Naive thymus-derived CD4-positive, alpha-beta T cell (primary cell): ENCODE measurements around the gene ARHGAP11A. TPM values are rescaled to one million over a fixed set of nuclear protein-coding genes. Genes with fewer than 3 reads are reported as not detected.

ENCODE experiments used
- ATAC-seq: fragments of 150-1000 bp; cut with Tn5 transposase; 2 replicates; pipeline ENCODE4 v1.10.0; 2021; ENCODE audit warnings: mild to moderate bottlenecking, moderate library complexity
- CTCF ChIA-PET: fragments of 350-600 bp; sonication (Branson Sonifier 250); formaldehyde crosslinking; loops from one replicate; lab custom pipeline; 2021; ENCODE audit warnings: antibody characterized with exemption; lab: Charles Lee
- POLR2A ChIA-PET: fragments of 350-600 bp; sonication (Branson Sonifier 250); formaldehyde crosslinking; loops from one replicate; lab custom pipeline; 2021; ENCODE audit warnings: antibody characterized with exemption, inconsistent platforms; lab: Charles Lee
- DNase-seq, 9 donors: peaks; one replicate each; pipeline versions ENCODE4 v3.0.0 to v3.0.0-alpha.2; 2020 to 2022; ENCODE audit warnings: mixed read lengths in 1 of 9
- H3K27ac ChIP-seq: one replicate; pipeline ENCODE4 v1.7.0; 2013; ENCODE audit warnings: mild to moderate bottlenecking, low read depth, low read length, moderate library complexity
- H3K27me3 ChIP-seq, 2 donors: one replicate each; pipeline ENCODE4 v1.7.0; 2013; ENCODE audit warnings: low read length in 2 of 2, mild to moderate bottlenecking in 2 of 2, moderate library complexity in 2 of 2; ENCODE audit not compliant: control insufficient read depth in 2 of 2, insufficient read depth in 2 of 2
- H3K36me3 ChIP-seq, 3 experiments: 1 replicate in 2 of 3; 2 replicates in 1 of 3; pipeline ENCODE4 v1.7.0; 2013; ENCODE audit warnings: low read length in 3 of 3, mild to moderate bottlenecking in 3 of 3, moderate library complexity in 1 of 3; ENCODE audit not compliant: insufficient read depth in 3 of 3, control insufficient read depth in 2 of 3
- H3K4me1 ChIP-seq, 2 donors: one replicate each; pipeline ENCODE4 v1.7.0; 2013; ENCODE audit warnings: low read length in 2 of 2, mild to moderate bottlenecking in 2 of 2, moderate library complexity in 1 of 2; ENCODE audit not compliant: control insufficient read depth in 2 of 2, insufficient read depth in 2 of 2
- H3K4me3 ChIP-seq: 2 replicates; pipeline ENCODE4 v1.7.0; 2013; ENCODE audit warnings: mild to moderate bottlenecking, low read length
- H3K9me3 ChIP-seq, 3 experiments: 1 replicate in 2 of 3; 2 replicates in 1 of 3; pipeline ENCODE4 v1.7.0; 2013; ENCODE audit warnings: low read length in 3 of 3; ENCODE audit not compliant: control insufficient read depth in 2 of 3
- H3K27ac Mint-ChIP-seq, 9 donors: one replicate each; pipeline ENCODE4 v1.8.0; 2020 to 2022; ENCODE audit warnings: mixed read lengths in 9 of 9, mild to moderate bottlenecking in 8 of 9, moderate library complexity in 5 of 9, inconsistent platforms in 2 of 9
- H3K27me3 Mint-ChIP-seq, 5 donors: one replicate each; pipeline ENCODE4 v1.8.0; 2021 to 2022; ENCODE audit warnings: mixed read lengths in 5 of 5, mild to moderate bottlenecking in 1 of 5
- H3K36me3 Mint-ChIP-seq, 5 donors: one replicate each; pipeline ENCODE4 v1.8.0; 2020 to 2022; ENCODE audit warnings: mixed read lengths in 5 of 5, mild to moderate bottlenecking in 3 of 5, inconsistent platforms in 1 of 5
- H3K4me1 Mint-ChIP-seq, 7 donors: one replicate each; pipeline ENCODE4 v1.8.0; 2020 to 2022; ENCODE audit warnings: mixed read lengths in 7 of 7, mild to moderate bottlenecking in 3 of 7, inconsistent platforms in 1 of 7
- H3K4me3 Mint-ChIP-seq, 10 donors: one replicate each; pipeline ENCODE4 v1.8.0; 2020 to 2022; ENCODE audit warnings: mild to moderate bottlenecking in 10 of 10, mixed read lengths in 10 of 10, moderate library complexity in 6 of 10, inconsistent platforms in 2 of 10
- H3K9me3 Mint-ChIP-seq, 11 donors: one replicate each; pipeline ENCODE4 v1.8.0; 2020 to 2022; ENCODE audit warnings: mixed read lengths in 11 of 11, mild to moderate bottlenecking in 4 of 11, inconsistent platforms in 1 of 11, moderate library complexity in 1 of 11
- intact Hi-C, 2 donors: fragments of 100-400 bp; cut with micrococcal nuclease; formaldehyde crosslinking; loops; one replicate each; pipeline ENCODE4 v1.15.1; 2023
- polyA plus RNA-seq, 2 donors: library from polyadenylated mRNA; unstranded; fragments of 300-500 nt; fragmentation: Illumina TruSeq; gene quantifications; one replicate each; pipeline ENCODE4 v1.2.3, GENCODE V29; 2021
- total RNA-seq, 6 experiments: library from RNA in 5 of 6; stranded (reverse) in 5 of 6; gene quantifications; 1 replicate in 5 of 6; 2 replicates in 1 of 6; pipeline ENCODE4 v1.2.3 and lab custom pipeline; 2021 to 2026

The ARHGAP11A gene
- total and polyA plus RNA-seq, 7 experiments from 2014 or later: 2.1 to 101 (median 5.6) TPM

DNA sequence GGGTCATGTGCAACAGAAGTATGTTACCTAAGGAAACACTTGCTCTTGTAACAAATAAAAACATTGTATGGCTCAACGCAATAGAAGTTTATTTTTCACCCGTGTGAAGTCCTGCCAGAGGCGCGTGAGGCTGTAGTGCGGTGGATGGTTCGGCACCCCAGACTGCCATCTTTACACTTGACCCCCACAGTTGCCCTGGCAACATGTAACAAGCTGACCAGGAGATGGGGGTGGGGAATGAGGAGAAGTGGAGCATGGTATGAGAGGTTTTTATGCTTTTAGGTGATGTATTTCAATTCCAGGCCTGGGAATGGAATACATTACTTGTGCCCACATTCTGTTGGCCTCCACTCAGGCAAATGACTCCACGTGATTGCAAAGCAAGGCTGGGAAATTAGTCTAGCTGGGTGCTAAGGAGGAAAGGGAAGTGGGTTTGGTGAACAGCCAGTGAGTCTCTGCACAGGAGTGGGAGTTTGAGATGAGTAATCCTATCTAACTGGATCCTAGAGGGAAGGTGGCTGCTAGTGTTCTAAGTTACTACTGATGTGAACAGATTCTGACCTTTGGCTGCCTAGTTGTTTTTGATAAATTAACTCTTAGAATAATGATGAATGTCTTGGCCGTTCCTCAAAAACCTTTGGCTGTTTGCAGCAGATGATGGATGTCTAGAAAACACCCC is 68.7 kb downstream of the ARHGAP11A start:
- no peaks in the 10 kb centered on the region for H3K9me3 ChIP-seq
- CTCF ChIA-PET: no interaction called here
- intact Hi-C loops: no loop called here
- no peak overlapping the region for H3K27ac ChIP-seq
- H3K27ac Mint-ChIP-seq: no peak overlapping the region
- ATAC-seq: peak; percentile 65
- POLR2A ChIA-PET: no interaction called here
- no peaks in the 10 kb centered on the region for H3K36me3 ChIP-seq
- H3K4me3 ChIP-seq: no peak overlapping the region
- peaks cover 0 to 2% (median 0%) of the 10 kb centered on the region in 11 donors for H3K9me3 Mint-ChIP-seq
- peaks cover 0 to 4% (median 0%) of the 10 kb centered on the region in 5 donors for H3K27me3 Mint-ChIP-seq
- DNase-seq: no peak
- no peak overlapping the region for H3K4me3 Mint-ChIP-seq
- H3K36me3 Mint-ChIP-seq: peaks cover 0 to 11% (median 0%) of the 10 kb centered on the region in 5 donors
- H3K4me1 ChIP-seq: no peaks in the 10 kb centered on the region
- no peaks in the 10 kb centered on the region for H3K27me3 ChIP-seq
- H3K4me1 Mint-ChIP-seq: peaks cover 0 to 6% (median 0%) of the 10 kb centered on the region in 7 donors

DNA sequence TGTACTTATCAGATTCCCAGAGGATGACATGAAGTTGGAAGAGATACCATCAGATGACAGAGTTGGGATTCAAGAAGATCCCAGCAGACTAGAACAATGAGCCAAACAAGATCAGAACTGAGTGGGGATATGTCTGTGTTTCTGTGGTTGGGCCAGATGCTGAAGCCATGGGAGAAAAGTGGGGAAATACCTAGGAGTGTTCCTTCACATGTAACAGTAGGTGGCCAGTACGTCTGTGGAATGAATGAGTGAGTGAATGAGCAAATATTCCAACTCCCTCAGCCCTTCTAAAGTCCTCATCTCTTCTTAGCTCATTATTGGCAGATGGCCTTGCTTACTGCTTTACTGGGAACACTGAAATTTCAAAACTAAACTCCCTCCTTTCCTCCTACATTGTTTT is 70.3 kb downstream of the ARHGAP11A start:
- Histone ChIP-seq H3K27ac (no peak overlapping the region), H3K9me3 (no peaks in the 10 kb centered on the region), H3K27me3 (no peaks in the 10 kb centered on the region), H3K36me3 (no peaks in the 10 kb centered on the region), H3K4me3 (no peak overlapping the region), H3K4me1 (no peaks in the 10 kb centered on the region)
- POLR2A ChIA-PET: no interaction called here
- Mint-ChIP-seq H3K27me3 (peaks cover 0 to 7% (median 0%) of the 10 kb centered on the region in 5 donors), H3K9me3 (peaks cover 0 to 2% (median 0%) of the 10 kb centered on the region in 11 donors), H3K27ac (no peak overlapping the region), H3K4me3 (no peak overlapping the region), H3K4me1 (peaks cover 0 to 6% (median 0%) of the 10 kb centered on the region in 7 donors), H3K36me3 (peaks cover 0 to 11% (median 0%) of the 10 kb centered on the region in 5 donors)
- DNase-seq (no peak), ATAC-seq (no peak)
- CTCF ChIA-PET: no interaction called here
- intact Hi-C loops: no loop called here

DNA sequence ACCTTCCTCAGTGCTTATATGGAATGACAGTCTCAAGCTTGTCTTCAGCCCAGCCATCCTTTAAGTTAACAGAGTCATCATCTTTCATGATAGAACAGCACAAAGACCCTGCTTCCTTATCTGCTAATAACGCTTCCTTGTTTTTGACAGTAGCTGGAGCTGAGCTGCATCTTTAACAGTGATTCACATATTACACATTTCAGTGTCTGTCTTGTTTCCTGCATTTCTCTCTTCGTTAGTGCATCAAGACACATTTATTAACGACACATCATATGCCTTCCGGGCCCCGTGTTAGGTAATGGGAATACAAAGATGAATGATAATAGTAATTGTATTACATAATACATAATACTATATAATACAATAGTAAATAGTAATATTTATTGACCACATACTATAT is 72.3 kb downstream of the ARHGAP11A start:
- ATAC-seq (no peak), DNase-seq (no peak)
- H3K9me3 ChIP-seq: no peaks in the 10 kb centered on the region
- intact Hi-C loops: no loop called here
- Mint-ChIP-seq H3K9me3 (peaks cover 0 to 2% (median 0%) of the 10 kb centered on the region in 11 donors), H3K27me3 (peaks cover 0 to 11% (median 4%) of the 10 kb centered on the region in 5 donors), H3K4me3 (no peak overlapping the region), H3K4me1 (peaks cover 0 to 6% (median 0%) of the 10 kb centered on the region in 7 donors), H3K36me3 (peaks cover 0 to 11% (median 0%) of the 10 kb centered on the region in 5 donors), H3K27ac (no peak overlapping the region)
- ChIA-PET POLR2A (no interaction called here), CTCF (interaction anchor here (0.6 kb wide), 1 partner anchor 25 kb away, joined by 3 read pairs; no protein-coding TSS in a partner anchor)
- H3K4me1 ChIP-seq: no peaks in the 10 kb centered on the region
- no peak overlapping the region for H3K4me3 ChIP-seq
- no peaks in the 10 kb centered on the region for H3K27me3 ChIP-seq
- H3K27ac ChIP-seq: no peak overlapping the region
- no peaks in the 10 kb centered on the region for H3K36me3 ChIP-seq

- Histone ChIP-seq H3K9me3 (no peaks in the 10 kb centered on the region), H3K4me3 (no peak overlapping the region), H3K27ac (no peak overlapping the region), H3K27me3 (no peaks in the 10 kb centered on the region), H3K36me3 (no peaks in the 10 kb centered on the region), H3K4me1 (no peaks in the 10 kb centered on the region)
- Mint-ChIP-seq H3K9me3 (peaks cover 0 to 2% (median 0%) of the 10 kb centered on the region in 11 donors), H3K27me3 (peaks cover 0 to 11% (median 7%) of the 10 kb centered on the region in 5 donors), H3K4me3 (no peak overlapping the region), H3K4me1 (peaks cover 0 to 6% (median 0%) of the 10 kb centered on the region in 7 donors), H3K27ac (no peak overlapping the region), H3K36me3 (peaks cover 0 to 10% (median 0%) of the 10 kb centered on the region in 5 donors)
- intact Hi-C loops: loop anchor here in 1 of 2 donors (2.0 kb wide), 1 partner anchor 25 kb away; no protein-coding TSS in a partner anchor
- ATAC-seq: no peak
- DNase-seq: no peak
- POLR2A ChIA-PET: no interaction called here
- CTCF ChIA-PET: no interaction called here
Measured at GRCh38 chr15:32688151-32688639, 72.9 kb downstream of the ARHGAP11A start.

Other genes starting within 250 kb of the ARHGAP11A start
- gene GOLGA8K, start 212.2 kb upstream of the ARHGAP11A start, total RNA-seq: 1 to 10 TPM in 3 of 5 experiments, under 1 TPM in 2; 0.36 to 1.5 (median 1.2) TPM
- not detected for gene GOLGA8K, start 212.2 kb upstream of the ARHGAP11A start, polyA plus RNA-seq
- gene GOLGA8O, start 159.9 kb upstream of the ARHGAP11A start, total RNA-seq: 1 to 10 TPM; 3.7 to 6.4 (median 5.4) TPM
- gene GOLGA8O, start 159.9 kb upstream of the ARHGAP11A start, polyA plus RNA-seq: not detected
- 10 to 100 TPM in 4 of 5 experiments, 1 to 10 TPM in 1; 9.8 to 19.4 (median 14.1) TPM for gene GOLGA8N, start 22.0 kb upstream of the ARHGAP11A start, total RNA-seq
- under 1 TPM in 1 of 2 donors, not detected in 1; 0.28 TPM for gene GOLGA8N, start 22.0 kb upstream of the ARHGAP11A start, polyA plus RNA-seq
- gene SCG5, start 26.2 kb downstream of the ARHGAP11A start, total RNA-seq: 1 to 10 TPM in 1 of 5 experiments, under 1 TPM in 3, not detected in 1; 0.37 to 2.8 (median 0.68) TPM
- gene SCG5, start 26.2 kb downstream of the ARHGAP11A start, polyA plus RNA-seq: under 1 TPM in 1 of 2 donors, not detected in 1; 0.49 TPM
- gene GREM1, start 102.5 kb downstream of the ARHGAP11A start, total RNA-seq: not detected
- gene GREM1, start 102.5 kb downstream of the ARHGAP11A start, polyA plus RNA-seq: not detected